Measurements from ENCODE around the gene SCGN. TPM values are rescaled to one million over a fixed set of nuclear protein-coding genes. Genes with fewer than 3 reads are reported as not detected.
A peak's percentile ranks its signal among the peaks of the same experiment; 100 is the strongest.

Gene SCGN
- polyA plus RNA-seq, 2 of the 4 experiments (the other 2 are of a cell fraction): 0.13 to 0.17 TPM

DNA sequence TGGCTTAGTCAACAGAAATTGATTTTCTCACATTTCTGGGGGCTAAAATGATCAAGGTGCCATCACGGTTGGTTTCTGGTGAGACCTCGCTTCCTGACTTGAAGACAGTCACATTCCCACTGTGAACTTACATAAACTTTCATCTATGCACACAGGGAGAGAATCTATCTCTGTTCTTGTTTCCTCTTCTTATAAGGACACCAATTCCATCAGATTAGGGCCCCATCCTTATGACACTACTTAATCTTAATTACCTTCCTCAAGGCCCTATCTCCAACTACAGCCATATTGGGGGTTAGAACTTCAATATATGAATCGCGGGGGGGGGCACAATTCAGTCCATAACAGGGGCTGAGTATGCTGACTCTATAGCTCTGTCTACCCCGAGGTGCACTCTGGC lies 10.6 kb upstream of the SCGN start:
- WGBS (ENCODE audit: missing lambda C conversion rate): 58% methylated on average over 5 of the region's 5 CpGs
- H3K27ac ChIP-seq: peak overlapping the region; percentile 67 to 81
- no peaks in the 10 kb centered on the region for H3K9me3 ChIP-seq
- POLR2A ChIA-PET: no interaction called here
- DNase-seq (ENCODE audit: low read depth in 1 of 2, low spot score in 1 of 2) (no peak), FAIRE-seq (no peak), ATAC-seq (no peak)
- CTCF ChIA-PET: interaction anchor here (0.8 kb wide), 1 partner anchor 85 kb away, joined by 6 read pairs; no protein-coding TSS in a partner anchor
- H3K4me2 ChIP-seq: peak overlapping the region; percentile 74
- H3K4me1 ChIP-seq: peaks cover 40% of the 10 kb centered on the region
- no peak overlapping the region for H3K4me3 ChIP-seq
- TF ChIP-seq MAFK (IDR thresholded peaks at IDR 0.05; ENCODE audit: partially characterized antibody) (no peak), SMC3 (IDR thresholded peaks at IDR 0.05) (no peak)
- TF ChIP-seq, protein P1, sequence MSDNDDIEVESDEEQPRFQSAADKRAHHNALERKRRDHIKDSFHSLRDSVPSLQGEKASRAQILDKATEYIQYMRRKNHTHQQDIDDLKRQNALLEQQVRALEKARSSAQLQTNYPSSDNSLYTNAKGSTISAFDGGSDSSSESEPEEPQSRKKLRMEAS (IDR thresholded peaks at IDR 0.05): no peak

DNA sequence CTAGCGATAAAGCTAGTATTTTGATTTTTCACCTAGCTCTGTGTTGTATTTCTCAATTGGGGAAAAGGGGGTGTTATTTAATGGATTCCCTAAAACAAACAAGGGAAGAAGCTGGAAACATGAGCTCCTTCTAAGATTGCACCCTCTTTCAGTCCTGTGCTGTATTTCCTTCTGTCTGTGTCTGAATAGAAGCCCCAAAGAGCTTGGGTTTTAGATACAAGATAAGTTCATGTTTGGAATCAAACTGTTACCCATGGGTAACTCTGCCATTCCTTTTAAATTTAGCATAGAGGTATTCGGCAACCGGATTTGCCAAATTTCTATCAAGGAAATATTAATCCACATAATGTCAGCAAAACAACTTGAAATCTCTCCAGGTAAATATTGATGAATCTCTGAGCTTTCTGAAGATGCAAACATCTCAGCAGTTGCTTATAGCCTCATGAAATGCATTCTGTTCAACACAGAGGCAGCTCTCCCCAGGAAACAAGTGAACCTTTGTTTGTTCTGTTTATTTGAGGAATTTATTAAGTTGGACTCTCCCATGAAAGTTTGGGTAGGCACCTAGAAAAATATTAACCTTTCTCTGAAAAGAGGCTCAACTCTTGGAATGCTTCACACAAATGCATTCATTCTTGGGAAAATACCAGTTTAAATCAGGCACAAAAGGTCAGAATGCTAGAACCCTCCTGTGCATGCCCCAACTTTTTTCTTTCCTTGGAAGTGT lies 9.9 kb upstream of the SCGN start:
- 19% methylated on average over 3 of the region's 3 CpGs for WGBS (ENCODE audit: missing lambda C conversion rate)
- ChIA-PET CTCF (interaction anchor here (0.6 to 0.8 kb wide), 2 partner anchors 86 to 442 kb away, joined by 3 to 6 read pairs; no protein-coding TSS in a partner anchor), POLR2A (no interaction called here)
- Histone ChIP-seq H3K4me2 (peak overlapping the region; percentile 74), H3K27ac (peak overlapping the region; percentile 67 to 81), H3K4me3 (no peak overlapping the region), H3K9me3 (no peaks in the 10 kb centered on the region), H3K4me1 (peaks cover 33% of the 10 kb centered on the region)
- DNase-seq (ENCODE audit: low read depth in 1 of 2, low spot score in 1 of 2) (peak in 1 of 2 experiments; percentile 72), FAIRE-seq (no peak), ATAC-seq (peak; percentile 43 to 86; a peak in 3 of 6 replicates)
- no peak for TF ChIP-seq RNF2 (IDR thresholded peaks at IDR 0.05; ENCODE audit: borderline replicate concordance, low read depth)
- TF ChIP-seq EP300 (IDR thresholded peaks at IDR 0.05): 0 out of 5 replicates have a peak, but pooled peaks of 1 of the 2 experiments have one; percentile 14
- peak; percentile 27; the same call in 1 of the 2 replicates for TF ChIP-seq GATA3 (IDR thresholded peaks at IDR 0.05; ENCODE audit: borderline replicate concordance)
- no peak for TF ChIP-seq KDM5A (IDR thresholded peaks at IDR 0.05)

DNA sequence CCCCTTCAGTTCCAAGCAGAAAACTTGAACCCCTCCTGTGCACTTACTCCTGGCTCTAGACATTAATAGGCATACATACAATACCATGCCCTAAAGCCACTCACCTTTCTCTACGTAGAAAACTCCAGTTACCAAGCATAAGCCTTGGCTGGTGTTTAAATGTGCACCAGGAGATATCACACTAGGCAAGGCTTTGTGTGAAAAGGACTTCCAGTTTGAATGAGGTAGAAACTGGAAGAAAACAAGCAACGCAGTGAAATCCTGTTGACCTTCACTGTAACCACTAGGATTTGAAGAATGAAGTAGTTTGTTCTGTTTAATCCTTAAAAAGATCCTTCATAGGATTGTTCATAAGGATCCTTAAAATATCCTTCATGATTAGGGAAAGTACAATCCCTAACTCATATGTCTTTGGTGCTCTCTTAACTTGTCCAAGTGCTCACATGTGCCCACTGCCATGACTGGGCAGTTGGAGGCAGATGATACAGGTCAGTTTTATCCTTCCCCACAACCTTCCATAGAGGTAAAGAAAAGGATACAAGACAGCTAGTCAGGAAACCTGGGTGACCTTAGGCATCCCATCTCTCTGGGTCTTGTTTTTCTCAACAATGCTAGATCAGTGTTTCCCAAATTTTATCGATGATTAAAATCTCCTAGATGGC lies 9.2 kb upstream of the SCGN start:
- no peaks in the 10 kb centered on the region for H3K9me3 ChIP-seq
- H3K4me2 ChIP-seq: peak overlapping the region; percentile 74
- CTCF ChIA-PET: no interaction called here
- TF ChIP-seq KDM1A (IDR thresholded peaks at IDR 0.05; ENCODE audit: low read depth): peak; percentile 41; the same call in 1 of the 2 replicates
- TF ChIP-seq RNF2 (IDR thresholded peaks at IDR 0.05; ENCODE audit: borderline replicate concordance, low read depth): no peak
- DNase-seq (ENCODE audit: low read depth in 1 of 2, low spot score in 1 of 2) (no peak), ATAC-seq (peak in 1 of 2 experiments; percentile 70; a peak in 3 of 6 replicates), FAIRE-seq (no peak)
- 34% methylated on average over 3 of the region's 3 CpGs for WGBS (ENCODE audit: missing lambda C conversion rate)
- H3K27ac ChIP-seq: peak overlapping the region; percentile 67 to 81
- POLR2A ChIA-PET: no interaction called here
- no peak overlapping the region for H3K4me3 ChIP-seq
- peaks cover 33% of the 10 kb centered on the region for H3K4me1 ChIP-seq

DNA sequence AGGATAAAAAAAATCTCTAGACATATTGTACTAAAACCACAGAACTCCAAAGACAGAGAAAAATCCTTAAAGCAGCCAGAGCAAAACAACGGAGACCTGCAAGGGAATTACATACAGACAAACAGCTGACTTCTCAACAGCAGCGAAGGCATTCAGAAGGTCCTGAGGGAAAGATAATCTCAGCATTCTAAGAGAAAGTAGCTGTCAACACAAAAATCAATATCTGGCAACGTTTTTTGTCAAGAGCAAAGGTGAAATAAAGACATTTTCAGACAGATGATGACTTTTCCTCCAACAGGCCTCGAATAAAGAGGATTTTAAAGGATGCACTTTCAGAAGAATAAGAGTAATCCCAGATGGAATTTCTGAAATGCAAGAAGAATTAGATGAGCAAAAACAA lies 6.1 kb upstream of the SCGN start:
- Histone ChIP-seq H3K4me3 (no peak overlapping the region), H3K4me2 (no peak overlapping the region), H3K9me3 (no peaks in the 10 kb centered on the region), H3K4me1 (peaks cover 41% of the 10 kb centered on the region), H3K27ac (no peak overlapping the region)
- 58% methylated on average over 4 of the region's 4 CpGs for WGBS (ENCODE audit: missing lambda C conversion rate)
- FAIRE-seq (no peak), ATAC-seq (no peak), DNase-seq (ENCODE audit: low read depth in 1 of 2, low spot score in 1 of 2) (no peak)
- ChIA-PET POLR2A (no interaction called here), CTCF (no interaction called here)
- no peak for TF ChIP-seq KDM1A (IDR thresholded peaks at IDR 0.05; ENCODE audit: low read depth)
- TF ChIP-seq EHF (CRISPR knock-in tag; IDR thresholded peaks at IDR 0.05): no peak
- TF ChIP-seq, protein P2, sequence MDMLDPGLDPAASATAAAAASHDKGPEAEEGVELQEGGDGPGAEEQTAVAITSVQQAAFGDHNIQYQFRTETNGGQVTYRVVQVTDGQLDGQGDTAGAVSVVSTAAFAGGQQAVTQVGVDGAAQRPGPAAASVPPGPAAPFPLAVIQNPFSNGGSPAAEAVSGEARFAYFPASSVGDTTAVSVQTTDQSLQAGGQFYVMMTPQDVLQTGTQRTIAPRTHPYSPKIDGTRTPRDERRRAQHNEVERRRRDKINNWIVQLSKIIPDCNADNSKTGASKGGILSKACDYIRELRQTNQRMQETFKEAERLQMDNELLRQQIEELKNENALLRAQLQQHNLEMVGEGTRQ (IDR thresholded peaks at IDR 0.05): no peak
- TF ChIP-seq TFCP2L1 (CRISPR knock-in tag; IDR thresholded peaks at IDR 0.05): no peak
- TF ChIP-seq, protein P3, sequence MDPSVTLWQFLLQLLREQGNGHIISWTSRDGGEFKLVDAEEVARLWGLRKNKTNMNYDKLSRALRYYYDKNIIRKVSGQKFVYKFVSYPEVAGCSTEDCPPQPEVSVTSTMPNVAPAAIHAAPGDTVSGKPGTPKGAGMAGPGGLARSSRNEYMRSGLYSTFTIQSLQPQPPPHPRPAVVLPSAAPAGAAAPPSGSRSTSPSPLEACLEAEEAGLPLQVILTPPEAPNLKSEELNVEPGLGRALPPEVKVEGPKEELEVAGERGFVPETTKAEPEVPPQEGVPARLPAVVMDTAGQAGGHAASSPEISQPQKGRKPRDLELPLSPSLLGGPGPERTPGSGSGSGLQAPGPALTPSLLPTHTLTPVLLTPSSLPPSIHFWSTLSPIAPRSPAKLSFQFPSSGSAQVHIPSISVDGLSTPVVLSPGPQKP (IDR thresholded peaks at IDR 0.05; ENCODE audit: low read depth, low read length): no peak
- no peak for TF ChIP-seq CBX8 (IDR thresholded peaks at IDR 0.05)
- TF ChIP-seq, protein P4, sequence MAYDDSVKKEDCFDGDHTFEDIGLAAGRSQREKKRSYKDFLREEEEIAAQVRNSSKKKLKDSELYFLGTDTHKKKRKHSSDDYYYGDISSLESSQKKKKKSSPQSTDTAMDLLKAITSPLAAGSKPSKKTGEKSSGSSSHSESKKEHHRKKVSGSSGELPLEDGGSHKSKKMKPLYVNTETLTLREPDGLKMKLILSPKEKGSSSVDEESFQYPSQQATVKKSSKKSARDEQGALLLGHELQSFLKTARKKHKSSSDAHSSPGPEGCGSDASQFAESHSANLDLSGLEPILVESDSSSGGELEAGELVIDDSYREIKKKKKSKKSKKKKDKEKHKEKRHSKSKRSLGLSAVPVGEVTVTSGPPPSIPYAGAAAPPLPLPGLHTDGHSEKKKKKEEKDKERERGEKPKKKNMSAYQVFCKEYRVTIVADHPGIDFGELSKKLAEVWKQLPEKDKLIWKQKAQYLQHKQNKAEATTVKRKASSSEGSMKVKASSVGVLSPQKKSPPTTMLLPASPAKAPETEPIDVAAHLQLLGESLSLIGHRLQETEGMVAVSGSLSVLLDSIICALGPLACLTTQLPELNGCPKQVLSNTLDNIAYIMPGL (CRISPR knock-in tag; IDR thresholded peaks at IDR 0.05; ENCODE audit: borderline replicate concordance): no peak
- TF ChIP-seq HOXB5 (CRISPR knock-in tag; IDR thresholded peaks at IDR 0.05): no peak
- TF ChIP-seq ZSCAN20 (CRISPR knock-in tag; IDR thresholded peaks at IDR 0.05): no peak
- TF ChIP-seq RNF2 (IDR thresholded peaks at IDR 0.05; ENCODE audit: borderline replicate concordance, low read depth): no peak
- no peak for TF ChIP-seq GATA3 (IDR thresholded peaks at IDR 0.05; ENCODE audit: borderline replicate concordance)
- no peak for TF ChIP-seq ZNF302 (CRISPR knock-in tag; IDR thresholded peaks at IDR 0.05)
- TF ChIP-seq MAFK (IDR thresholded peaks at IDR 0.05; ENCODE audit: partially characterized antibody): no peak
- no peak for TF ChIP-seq CBX2 (IDR thresholded peaks at IDR 0.05; ENCODE audit: borderline replicate concordance, low read depth)
- no peak for TF ChIP-seq PHF8 (IDR thresholded peaks at IDR 0.05; ENCODE audit: borderline replicate concordance, low read depth)
- no peak for TF ChIP-seq HDAC2 (IDR thresholded peaks at IDR 0.05)
